Mammary epithelial cell (primary cell): Measurements from ENCODE around the gene CDH4.

Experiments used
- EZH2 ChIP-seq: IDR thresholded peaks from 2 replicates; pipeline ENCODE4 v1.6.1; 2012; ENCODE audit warnings: low read length, inconsistent platforms, borderline replicate concordance
- TF ChIP-seq, protein P1 (sequence below), 2 donors: IDR thresholded peaks in 1 of 2; conservative IDR thresholded peaks in 1 of 2; 2 replicates each; pipeline ENCODE4 v1.5.1; 2011 to 2012; ENCODE audit warnings: inconsistent platforms in 2 of 2, low read length in 2 of 2, mild to moderate bottlenecking in 2 of 2, control low read depth in 1 of 2, low read depth in 1 of 2; ENCODE audit not compliant: insufficient read depth in 1 of 2; ENCODE audit errors: extremely low read depth in 1 of 2

DNA sequence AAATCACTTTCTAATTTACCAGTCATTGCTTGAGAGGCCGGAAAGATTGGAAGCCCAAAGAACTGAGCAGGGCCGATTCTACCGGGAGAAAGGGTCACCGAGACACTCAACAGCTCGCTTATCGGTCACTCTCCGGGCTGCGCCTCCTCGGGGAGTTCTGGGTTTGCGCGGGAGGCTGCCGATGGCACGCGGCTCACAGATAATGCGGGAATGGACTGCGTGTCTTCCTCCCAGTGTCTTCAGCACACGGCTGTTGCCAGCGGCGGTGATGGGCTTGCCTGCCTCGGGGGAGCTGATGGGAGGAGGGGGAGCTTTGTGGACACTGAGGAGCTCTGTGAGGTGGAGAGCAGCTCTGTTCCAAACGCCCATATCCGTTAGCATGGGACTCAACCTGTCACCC, 314.6 kb downstream of the CDH4 start:
- TF ChIP-seq, protein P1, sequence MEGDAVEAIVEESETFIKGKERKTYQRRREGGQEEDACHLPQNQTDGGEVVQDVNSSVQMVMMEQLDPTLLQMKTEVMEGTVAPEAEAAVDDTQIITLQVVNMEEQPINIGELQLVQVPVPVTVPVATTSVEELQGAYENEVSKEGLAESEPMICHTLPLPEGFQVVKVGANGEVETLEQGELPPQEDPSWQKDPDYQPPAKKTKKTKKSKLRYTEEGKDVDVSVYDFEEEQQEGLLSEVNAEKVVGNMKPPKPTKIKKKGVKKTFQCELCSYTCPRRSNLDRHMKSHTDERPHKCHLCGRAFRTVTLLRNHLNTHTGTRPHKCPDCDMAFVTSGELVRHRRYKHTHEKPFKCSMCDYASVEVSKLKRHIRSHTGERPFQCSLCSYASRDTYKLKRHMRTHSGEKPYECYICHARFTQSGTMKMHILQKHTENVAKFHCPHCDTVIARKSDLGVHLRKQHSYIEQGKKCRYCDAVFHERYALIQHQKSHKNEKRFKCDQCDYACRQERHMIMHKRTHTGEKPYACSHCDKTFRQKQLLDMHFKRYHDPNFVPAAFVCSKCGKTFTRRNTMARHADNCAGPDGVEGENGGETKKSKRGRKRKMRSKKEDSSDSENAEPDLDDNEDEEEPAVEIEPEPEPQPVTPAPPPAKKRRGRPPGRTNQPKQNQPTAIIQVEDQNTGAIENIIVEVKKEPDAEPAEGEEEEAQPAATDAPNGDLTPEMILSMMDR (conservative IDR thresholded peaks at IDR 0.05 in 1 of 2, IDR thresholded peaks at IDR 0.05 in 1 of 2; ENCODE audit: extremely low read depth in 1 of 2, insufficient read depth in 1 of 2, low read depth in 1 of 2, low read length in 2 of 2): no peak
- no peak for TF ChIP-seq EZH2
